Osteoblast (primary cell): ENCODE results near the gene NODAL. TPM values are rescaled to one million over a fixed set of nuclear protein-coding genes. Genes with fewer than 3 reads are reported as not detected.
A peak's percentile ranks its signal among the peaks of the same experiment; 100 is the strongest.

Experiments used
- DNase-seq: peaks from one replicate; pipeline ENCODE4 v3.0.0; 2011; ENCODE audit warnings: low spot score, mixed read lengths; ENCODE audit not compliant: insufficient read length; ENCODE audit errors: missing footprints
- H2AFZ ChIP-seq: 2 replicates; pipeline ENCODE4 v1.6.0; 2011; ENCODE audit warnings: mild to moderate bottlenecking, low read length
- H3K27ac ChIP-seq: 2 replicates; pipeline ENCODE4 v1.5.1; 2011; ENCODE audit warnings: mild to moderate bottlenecking, low read depth, low read length, moderate library complexity
- H3K27me3 ChIP-seq: 2 replicates; pipeline ENCODE4 v1.6.0; 2012; ENCODE audit warnings: mild to moderate bottlenecking, control low read depth, inconsistent platforms, low read length, moderate library complexity; ENCODE audit not compliant: insufficient read depth
- H3K36me3 ChIP-seq: 2 replicates; pipeline ENCODE4 v1.5.1; 2011; ENCODE audit warnings: mild to moderate bottlenecking, low read length, control low read depth, moderate library complexity; ENCODE audit not compliant: insufficient read depth
- H3K4me1 ChIP-seq: 2 replicates; pipeline ENCODE4 v1.5.1; 2011; ENCODE audit warnings: mild to moderate bottlenecking, low read length, control low read depth, moderate library complexity; ENCODE audit not compliant: insufficient read depth
- H3K4me2 ChIP-seq: 2 replicates; pipeline ENCODE4 v1.6.0; 2011; ENCODE audit warnings: mild to moderate bottlenecking, low read length; ENCODE audit not compliant: insufficient read depth
- H3K4me3 ChIP-seq: fragments of 200-600 bp; sonication (generic); 3 replicates; pipeline ENCODE4 v1.5.1; 2012; ENCODE audit warnings: mild to moderate bottlenecking, low read length, inconsistent platforms; ENCODE audit not compliant: insufficient read depth
- H3K79me2 ChIP-seq: 2 replicates; pipeline ENCODE4 v1.6.0; 2012; ENCODE audit warnings: mild to moderate bottlenecking, low read length, control low read depth, inconsistent platforms; ENCODE audit not compliant: insufficient read depth
- H3K9me3 ChIP-seq: 2 replicates; pipeline ENCODE4 v1.5.1; 2011; ENCODE audit warnings: low read depth, low read length, control low read depth
- H4K20me1 ChIP-seq: 2 replicates; pipeline ENCODE4 v1.6.0; 2012; ENCODE audit warnings: mild to moderate bottlenecking, low read length, control low read depth; ENCODE audit not compliant: insufficient read depth
- total RNA-seq: library from RNA; depleted of rRNA; stranded (reverse); fragments of >200 nt; gene quantifications from 2 replicates; pipeline ENCODE4 v1.2.3, GENCODE V29; 2012
- TF ChIP-seq, protein P1 (sequence below): IDR thresholded peaks from 2 replicates; pipeline ENCODE4 v1.5.1; 2011; ENCODE audit warnings: mild to moderate bottlenecking, low read depth, low read length, moderate library complexity; ENCODE audit errors: extremely low read depth

Gene NODAL
- total RNA-seq, 1 donor: not detected

DNA sequence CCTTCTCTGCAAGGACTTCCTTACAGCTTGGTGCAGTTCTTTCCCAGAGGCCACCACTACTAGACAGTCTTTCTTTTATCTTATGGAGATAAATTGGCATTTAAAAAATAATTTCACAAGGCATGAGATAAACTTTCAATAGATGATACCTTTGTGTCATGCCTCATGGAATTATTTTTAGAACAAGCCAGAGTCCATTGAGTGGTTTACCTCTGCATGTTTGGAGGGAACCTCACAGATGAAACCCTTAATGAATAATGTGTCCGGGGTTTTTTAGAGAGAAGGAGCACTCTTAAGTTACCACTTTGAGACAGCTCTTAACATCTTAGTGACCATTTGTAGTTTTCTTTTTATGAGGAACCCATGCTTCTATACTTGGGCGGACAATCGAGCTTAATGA, 17.2 kb downstream of the NODAL start:
- no peak for DNase-seq
- no peaks in the 10 kb centered on the region for H3K27me3 ChIP-seq
- no peak overlapping the region for H3K4me2 ChIP-seq
- H3K4me1 ChIP-seq: no peaks in the 10 kb centered on the region
- H3K4me3 ChIP-seq: no peak overlapping the region
- H3K79me2 ChIP-seq: peaks cover 8% of the 10 kb centered on the region
- no peak overlapping the region for H2AFZ ChIP-seq
- no peaks in the 10 kb centered on the region for H3K9me3 ChIP-seq
- H4K20me1 ChIP-seq: peaks cover 20% of the 10 kb centered on the region
- H3K36me3 ChIP-seq: peaks cover 90% of the 10 kb centered on the region
- H3K27ac ChIP-seq: no peak overlapping the region
- TF ChIP-seq, protein P1, sequence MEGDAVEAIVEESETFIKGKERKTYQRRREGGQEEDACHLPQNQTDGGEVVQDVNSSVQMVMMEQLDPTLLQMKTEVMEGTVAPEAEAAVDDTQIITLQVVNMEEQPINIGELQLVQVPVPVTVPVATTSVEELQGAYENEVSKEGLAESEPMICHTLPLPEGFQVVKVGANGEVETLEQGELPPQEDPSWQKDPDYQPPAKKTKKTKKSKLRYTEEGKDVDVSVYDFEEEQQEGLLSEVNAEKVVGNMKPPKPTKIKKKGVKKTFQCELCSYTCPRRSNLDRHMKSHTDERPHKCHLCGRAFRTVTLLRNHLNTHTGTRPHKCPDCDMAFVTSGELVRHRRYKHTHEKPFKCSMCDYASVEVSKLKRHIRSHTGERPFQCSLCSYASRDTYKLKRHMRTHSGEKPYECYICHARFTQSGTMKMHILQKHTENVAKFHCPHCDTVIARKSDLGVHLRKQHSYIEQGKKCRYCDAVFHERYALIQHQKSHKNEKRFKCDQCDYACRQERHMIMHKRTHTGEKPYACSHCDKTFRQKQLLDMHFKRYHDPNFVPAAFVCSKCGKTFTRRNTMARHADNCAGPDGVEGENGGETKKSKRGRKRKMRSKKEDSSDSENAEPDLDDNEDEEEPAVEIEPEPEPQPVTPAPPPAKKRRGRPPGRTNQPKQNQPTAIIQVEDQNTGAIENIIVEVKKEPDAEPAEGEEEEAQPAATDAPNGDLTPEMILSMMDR: no peak

DNA sequence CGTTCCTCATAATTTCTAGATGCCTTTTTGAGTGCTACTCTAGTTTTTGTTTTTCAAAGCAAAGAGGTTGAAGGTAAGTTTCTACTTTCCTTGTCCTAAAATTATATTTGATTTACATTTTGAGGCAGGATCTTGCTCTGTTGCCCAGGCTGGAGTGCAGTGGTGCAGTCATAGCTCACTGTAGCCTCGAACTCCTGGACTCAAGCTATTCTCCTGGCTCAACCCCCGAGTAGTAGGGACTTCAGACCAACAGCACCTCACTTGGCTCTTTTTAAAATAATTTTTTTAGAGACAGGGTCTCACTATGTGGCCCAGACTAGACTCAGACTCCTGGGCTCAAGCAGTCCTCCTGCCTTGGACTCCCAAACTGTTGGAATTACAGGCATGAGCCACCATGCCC, 22.8 kb downstream of the NODAL start:
- peaks cover 16% of the 10 kb centered on the region for H3K4me1 ChIP-seq
- no peak overlapping the region for H3K4me3 ChIP-seq
- peaks cover 44% of the 10 kb centered on the region for H4K20me1 ChIP-seq
- H2AFZ ChIP-seq: no peak overlapping the region
- H3K27me3 ChIP-seq: no peaks in the 10 kb centered on the region
- no peaks in the 10 kb centered on the region for H3K9me3 ChIP-seq
- peaks cover 42% of the 10 kb centered on the region for H3K36me3 ChIP-seq
- H3K4me2 ChIP-seq: no peak overlapping the region
- H3K79me2 ChIP-seq: peaks cover 55% of the 10 kb centered on the region
- TF ChIP-seq, protein P1: no peak
- no peak for DNase-seq
- peak overlapping the region; percentile 72 for H3K27ac ChIP-seq

DNA sequence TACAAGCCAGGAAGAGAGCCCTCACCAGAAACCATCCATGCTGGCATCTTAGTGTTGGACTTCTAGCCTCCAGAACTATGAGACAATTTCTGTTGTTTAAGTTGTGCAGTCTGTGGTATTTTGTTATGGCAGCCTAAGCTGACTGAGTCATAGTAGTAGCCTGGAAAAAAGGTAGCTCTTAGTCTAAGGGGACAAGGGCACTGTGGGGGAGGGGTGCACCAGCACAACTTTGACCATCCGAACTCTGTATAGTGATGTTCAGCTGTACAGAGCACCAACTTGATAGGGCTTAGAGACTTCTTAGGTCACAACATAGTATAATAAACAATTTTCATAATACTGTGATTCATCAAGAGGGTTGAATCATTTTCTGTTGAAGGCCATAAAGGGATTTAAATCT, 23.3 kb downstream of the NODAL start:
- Histone ChIP-seq H4K20me1 (peaks cover 45% of the 10 kb centered on the region), H3K79me2 (peaks cover 60% of the 10 kb centered on the region), H3K4me2 (peak overlapping the region; percentile 34), H3K9me3 (no peaks in the 10 kb centered on the region), H3K4me3 (peak overlapping the region; percentile 18), H3K27ac (peak overlapping the region; percentile 72), H3K27me3 (no peaks in the 10 kb centered on the region), H3K4me1 (peaks cover 16% of the 10 kb centered on the region), H3K36me3 (peaks cover 37% of the 10 kb centered on the region), H2AFZ (no peak overlapping the region)
- TF ChIP-seq, protein P1: no peak
- DNase-seq: peak; percentile 92

DNA sequence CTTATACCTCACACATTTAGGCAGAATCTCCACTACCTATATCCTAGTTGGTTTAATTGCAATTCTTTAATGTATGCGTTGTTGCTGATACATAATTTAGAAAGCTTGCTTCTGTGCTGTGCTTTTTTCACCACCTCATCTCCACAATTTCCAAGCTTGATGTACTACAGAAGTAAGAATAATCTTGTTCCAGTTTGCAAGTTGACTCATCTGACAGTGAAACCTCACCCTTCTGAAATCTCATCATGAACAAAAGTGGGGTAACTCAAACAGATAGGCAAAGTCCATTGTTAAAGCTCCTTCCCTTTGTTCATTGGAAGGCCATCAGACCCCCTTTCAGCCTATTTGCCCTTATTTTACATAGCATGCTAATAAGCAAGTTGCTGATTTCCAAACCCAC, 23.9 kb downstream of the NODAL start:
- no peak for DNase-seq
- Histone ChIP-seq H2AFZ (no peak overlapping the region), H3K27ac (peak overlapping the region; percentile 72), H3K27me3 (no peaks in the 10 kb centered on the region), H4K20me1 (peaks cover 49% of the 10 kb centered on the region), H3K36me3 (peaks cover 30% of the 10 kb centered on the region), H3K79me2 (peaks cover 66% of the 10 kb centered on the region), H3K4me1 (peaks cover 16% of the 10 kb centered on the region), H3K9me3 (no peaks in the 10 kb centered on the region), H3K4me3 (peak overlapping the region; percentile 18), H3K4me2 (peak overlapping the region; percentile 34)
- TF ChIP-seq, protein P1: no peak
